ENCODE results near the gene MAP3K8.

Gene MAP3K8

GRCh38 chr10:30404540-30404939 lies 29.4 kb upstream of the MAP3K8 start:
- H3K4me3 ChIP-seq (ENCODE audit: low read length), result no peak overlapping the region
- no peak for TF ChIP-seq CTCF (IDR thresholded peaks at IDR 0.05; ENCODE audit: insufficient read depth, low read depth, low read length, missing control alignments)
- peak; percentile 21 for DNase-seq (ENCODE audit: low read depth)

- no peak overlapping the region for H3K4me3 ChIP-seq (ENCODE audit: low read length)
- no peak for DNase-seq (ENCODE audit: low read depth)
- TF ChIP-seq CTCF (IDR thresholded peaks at IDR 0.05; ENCODE audit: insufficient read depth, low read depth, low read length, missing control alignments), result no peak
Measured at GRCh38 chr10:30411263-30411662, 22.7 kb upstream of the MAP3K8 start.

- no peak overlapping the region for H3K4me3 ChIP-seq (ENCODE audit: low read length)
- no peak for DNase-seq (ENCODE audit: low read depth)
- TF ChIP-seq CTCF (IDR thresholded peaks at IDR 0.05; ENCODE audit: insufficient read depth, low read depth, low read length, missing control alignments), result no peak
Measured at GRCh38 chr10:30412901-30413300, 21.1 kb upstream of the MAP3K8 start.

GRCh38 chr10:30413996-30414576 lies 19.9 kb upstream of the MAP3K8 start:
- peak; percentile 78 for DNase-seq (ENCODE audit: low read depth)
- TF ChIP-seq CTCF (IDR thresholded peaks at IDR 0.05; ENCODE audit: insufficient read depth, low read depth, low read length, missing control alignments), result peak; percentile 87
- H3K4me3 ChIP-seq (ENCODE audit: low read length), result no peak overlapping the region

GRCh38 chr10:30415593-30415992 lies 18.4 kb upstream of the MAP3K8 start:
- no peak for TF ChIP-seq CTCF (IDR thresholded peaks at IDR 0.05; ENCODE audit: insufficient read depth, low read depth, low read length, missing control alignments)
- DNase-seq (ENCODE audit: low read depth), result no peak
- no peak overlapping the region for H3K4me3 ChIP-seq (ENCODE audit: low read length)

- H3K4me3 ChIP-seq (ENCODE audit: low read length), result no peak overlapping the region
- no peak for DNase-seq (ENCODE audit: low read depth)
- no peak for TF ChIP-seq CTCF (IDR thresholded peaks at IDR 0.05; ENCODE audit: insufficient read depth, low read depth, low read length, missing control alignments)
Measured at GRCh38 chr10:30417301-30417700, 16.7 kb upstream of the MAP3K8 start.

- no peak for DNase-seq (ENCODE audit: low read depth)
- no peak overlapping the region for H3K4me3 ChIP-seq (ENCODE audit: low read length)
- TF ChIP-seq CTCF (IDR thresholded peaks at IDR 0.05; ENCODE audit: insufficient read depth, low read depth, low read length, missing control alignments), result no peak
Measured at GRCh38 chr10:30420266-30420665, 13.7 kb upstream of the MAP3K8 start.
